Thyroid gland (tissue), 4 donors: ENCODE measurements around the gene NOP53.

Experiments
- CTCF ChIP-seq, 6 experiments: fragments of 200-600 bp in 3 of 6; fragments of 450-650 bp in 3 of 6; sonication (generic) in 3 of 6; IDR thresholded peaks; one replicate each; pipeline ENCODE4 v1.5.1; 2016 to 2019; ENCODE audit warnings: antibody characterized with exemption in 6 of 6, mild to moderate bottlenecking in 2 of 6, inconsistent platforms in 1 of 6, moderate library complexity in 1 of 6
- POLR2A ChIP-seq, 2 donors: fragments of 450-650 bp; IDR thresholded peaks; one replicate each; pipeline ENCODE4 v1.6.1; 2017; ENCODE audit warnings: antibody characterized with exemption in 2 of 2, mild to moderate bottlenecking in 2 of 2, moderate library complexity in 1 of 2

GRCh38 chr19:47757617-47758442, 12.5 kb downstream of the NOP53 start:
- TF ChIP-seq CTCF (IDR thresholded peaks at IDR 0.05) (no peak), POLR2A (IDR thresholded peaks at IDR 0.05) (no peak)
